GM21526 (cell line): Measurements from ENCODE around the gene CUBN.

Source experiments
- ATAC-seq: cut with Tn5 transposase; IDR thresholded peaks from one replicate; pipeline ENCODE4 v1.9.1; 2021; ENCODE audit warnings: moderate library complexity; ENCODE audit not compliant: unreplicated experiment, low FRiP score

The CUBN gene

DNA sequence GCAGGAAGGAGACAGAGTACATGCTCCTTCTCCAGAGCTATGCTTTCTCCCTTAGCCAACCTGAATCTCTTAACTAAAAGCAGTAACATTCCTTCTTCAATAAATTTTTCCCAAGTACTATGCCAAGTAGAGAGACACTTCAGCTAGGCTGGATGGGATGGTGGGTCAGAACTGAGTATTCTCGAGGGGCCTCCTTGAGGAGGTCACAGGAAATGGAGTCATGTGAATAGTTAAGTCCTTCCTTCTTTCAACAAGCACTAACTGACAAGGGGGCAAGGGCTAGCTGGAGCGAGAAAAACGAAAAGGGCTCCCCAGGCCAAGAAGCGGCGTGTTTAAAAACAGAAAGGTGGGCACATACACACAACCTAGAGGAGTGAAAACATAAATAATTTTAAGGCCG, 317.8 kb downstream of the CUBN start:
- ATAC-seq, result no peak

DNA sequence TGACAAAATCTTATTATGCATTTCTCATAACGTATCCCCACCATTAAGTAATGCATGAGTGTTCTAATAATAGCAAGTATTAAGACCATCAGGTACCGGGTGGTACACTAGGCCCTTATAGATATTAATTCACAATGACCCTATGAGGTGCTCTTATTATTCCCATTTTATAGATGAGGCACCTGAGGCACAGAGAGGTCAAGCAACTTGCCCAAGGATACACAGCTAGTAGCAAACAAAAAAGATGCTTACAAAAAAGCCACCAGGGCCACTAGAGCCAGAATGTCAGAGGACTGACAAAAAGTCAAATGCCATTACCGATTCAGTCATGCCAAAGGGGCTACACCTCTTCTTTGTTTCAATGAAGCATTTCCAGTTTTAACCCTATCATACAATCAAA, 318.3 kb downstream of the CUBN start:
- ATAC-seq, result no peak

GRCh38 chr10:16809074-16809718, 320.4 kb downstream of the CUBN start:
- peak; percentile 83 for ATAC-seq

GRCh38 chr10:16804123-16804522, 325.5 kb downstream of the CUBN start:
- no peak for ATAC-seq

GRCh38 chr10:16803464-16803863, 326.1 kb downstream of the CUBN start:
- ATAC-seq, result no peak

GRCh38 chr10:16799621-16800020, 330.0 kb downstream of the CUBN start:
- peak; percentile 69 for ATAC-seq

- ATAC-seq, result no peak
Observed at GRCh38 chr10:16798571-16798970, 331.0 kb downstream of the CUBN start.

GRCh38 chr10:16795410-16796073, 334.1 kb downstream of the CUBN start:
- ATAC-seq, result no peak

DNA sequence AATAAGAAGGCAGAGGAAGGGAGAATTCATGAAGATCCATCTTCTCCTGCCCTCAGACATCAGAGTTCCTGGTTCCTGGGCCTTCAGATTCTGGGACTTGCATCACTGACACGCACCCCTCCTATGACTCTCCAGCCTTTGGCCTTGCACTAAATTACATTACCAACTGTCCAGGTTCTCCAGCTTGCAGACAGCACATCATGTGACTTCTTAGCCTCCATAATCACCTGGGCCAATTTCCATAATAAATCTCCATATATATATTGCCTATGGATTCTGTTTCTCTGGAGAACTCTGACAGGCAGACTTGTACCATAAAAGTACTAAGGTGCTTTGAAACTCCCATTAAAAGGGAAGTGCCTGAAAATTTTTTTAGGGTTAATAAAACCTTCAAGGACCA, 335.6 kb downstream of the CUBN start:
- no peak for ATAC-seq

- ATAC-seq, result no peak
Observed at GRCh38 chr10:16792675-16793074, 336.9 kb downstream of the CUBN start.

DNA sequence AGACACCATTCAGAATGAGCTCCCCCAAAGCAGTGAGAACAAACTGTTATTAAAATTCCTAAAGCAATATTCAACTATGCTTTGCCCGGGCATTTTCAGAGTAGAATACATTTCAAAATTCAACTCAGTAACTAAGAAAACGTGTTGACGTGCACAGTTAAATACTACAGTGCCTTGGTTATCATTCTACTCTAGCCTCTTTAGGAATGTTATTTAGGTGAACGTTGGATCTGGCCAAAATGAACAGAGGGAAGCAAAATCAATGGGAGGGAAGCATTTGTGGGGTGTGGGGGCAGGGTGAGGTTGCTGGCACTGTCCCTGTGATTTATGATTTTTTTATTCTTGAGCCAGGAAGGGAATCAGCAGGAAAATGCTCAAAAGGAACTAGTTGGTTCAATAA, 339.8 kb downstream of the CUBN start:
- ATAC-seq, result no peak

DNA sequence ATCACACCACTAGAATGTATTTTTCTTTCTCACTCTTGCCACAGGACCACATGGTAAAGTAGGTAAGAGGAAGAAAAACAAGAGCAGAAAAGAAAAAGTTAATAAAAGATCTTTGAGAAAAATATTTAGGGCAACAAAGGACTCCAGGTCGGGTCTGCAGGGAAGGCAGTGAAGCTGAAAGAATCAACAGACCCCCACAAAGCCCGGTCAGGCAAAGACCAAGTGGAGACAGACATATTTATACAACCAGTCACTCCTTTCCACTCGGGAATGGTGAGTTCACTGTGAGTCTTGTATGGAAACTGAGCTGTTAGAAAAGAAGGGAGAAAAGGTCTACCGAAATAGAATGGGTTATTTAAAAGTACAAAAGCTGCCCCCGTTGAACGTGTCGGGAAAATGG, 340.4 kb downstream of the CUBN start:
- no peak for ATAC-seq

- ATAC-seq, result no peak
Observed at GRCh38 chr10:16788778-16789177, 340.8 kb downstream of the CUBN start.

- no peak for ATAC-seq
Observed at GRCh38 chr10:16788125-16788524, 341.5 kb downstream of the CUBN start.

GRCh38 chr10:16787361-16787791, 342.2 kb downstream of the CUBN start:
- no peak for ATAC-seq

- ATAC-seq, result no peak
Observed at GRCh38 chr10:16780338-16780880, 349.2 kb downstream of the CUBN start.

DNA sequence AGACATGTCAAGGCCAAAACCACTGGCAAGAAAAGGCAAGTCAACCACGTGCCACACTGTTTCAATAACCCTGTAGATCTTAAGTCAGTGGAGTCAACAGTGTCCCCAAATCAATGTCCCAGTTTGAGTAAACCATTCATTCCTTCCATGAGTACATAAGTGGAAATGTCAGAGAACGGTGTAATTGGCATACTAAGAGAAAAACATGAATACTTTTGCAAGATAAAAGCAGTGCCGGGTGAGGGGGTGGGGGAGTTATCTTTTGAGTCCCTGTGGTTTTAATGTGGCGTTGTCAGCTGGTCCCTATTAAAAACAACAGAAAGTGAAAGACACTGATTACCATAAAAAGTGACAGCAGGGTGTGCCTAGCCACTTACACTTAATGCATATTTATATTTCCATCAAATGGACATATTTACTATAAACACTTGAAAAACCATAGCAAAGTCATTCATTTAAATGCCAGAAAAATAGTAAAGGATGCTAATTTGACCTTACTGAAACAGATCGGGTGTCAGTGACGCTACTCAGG, 350.2 kb downstream of the CUBN start:
- no peak for ATAC-seq

GRCh38 chr10:16777473-16778370, 351.9 kb downstream of the CUBN start:
- peak; percentile 35 for ATAC-seq

DNA sequence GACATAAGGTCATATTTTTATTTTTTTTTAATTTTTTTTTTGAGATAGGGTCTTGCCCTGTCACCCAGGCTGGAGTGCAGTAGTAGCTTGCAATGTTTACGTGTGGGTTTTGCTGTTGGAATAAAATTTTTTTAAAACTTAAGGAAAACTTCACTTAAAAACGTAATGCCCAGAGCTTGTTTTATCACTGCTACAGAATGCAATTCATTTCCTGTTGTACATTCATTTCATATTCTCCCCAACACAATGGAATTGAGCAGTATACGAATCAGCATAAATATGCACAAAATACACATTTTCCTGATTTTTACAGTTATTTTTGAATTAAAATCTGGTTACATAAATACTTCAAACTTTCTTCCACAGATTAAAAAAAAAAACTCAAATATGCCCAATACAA, 352.7 kb downstream of the CUBN start:
- no peak for ATAC-seq
